Amniotic stem cell (primary cell): ENCODE data around the gene EMP1.

Source experiments
- DNase-seq: peaks from one replicate; lab custom pipeline; 2025; lab: John Stamatoyannopoulos, UW

The EMP1 gene

GRCh38 chr12:13173012-13173932 lies 23.3 kb upstream of the EMP1 start:
- peak; percentile 86 for DNase-seq

GRCh38 chr12:13175499-13175898 lies 21.0 kb upstream of the EMP1 start:
- no peak for DNase-seq

- no peak for DNase-seq
Observed at GRCh38 chr12:13176256-13176655, 20.3 kb upstream of the EMP1 start.

GRCh38 chr12:13177373-13177772 lies 19.2 kb upstream of the EMP1 start:
- no peak for DNase-seq

GRCh38 chr12:13177906-13178305 lies 18.6 kb upstream of the EMP1 start:
- no peak for DNase-seq

GRCh38 chr12:13178568-13179210 lies 17.8 kb upstream of the EMP1 start:
- DNase-seq, result no peak

- DNase-seq, result no peak
Observed at GRCh38 chr12:13179211-13180074, 17.1 kb upstream of the EMP1 start.

- no peak for DNase-seq
Observed at GRCh38 chr12:13181375-13182070, 15.0 kb upstream of the EMP1 start.

GRCh38 chr12:13182881-13183280 lies 13.6 kb upstream of the EMP1 start:
- no peak for DNase-seq

- DNase-seq, result no peak
Observed at GRCh38 chr12:13183620-13184019, 12.9 kb upstream of the EMP1 start.

GRCh38 chr12:13186302-13186701 lies 10.2 kb upstream of the EMP1 start:
- no peak for DNase-seq

GRCh38 chr12:13187399-13187798 lies 9.1 kb upstream of the EMP1 start:
- no peak for DNase-seq

GRCh38 chr12:13189264-13189663 lies 7.3 kb upstream of the EMP1 start:
- no peak for DNase-seq

- no peak for DNase-seq
Observed at GRCh38 chr12:13190275-13190674, 6.3 kb upstream of the EMP1 start.

- no peak for DNase-seq
Observed at GRCh38 chr12:13192719-13193118, 3.8 kb upstream of the EMP1 start.

GRCh38 chr12:13193505-13194231 lies 2.9 kb upstream of the EMP1 start:
- DNase-seq, result no peak

GRCh38 chr12:13194401-13195110 lies 2.0 kb upstream of the EMP1 start:
- DNase-seq, result no peak

GRCh38 chr12:13195250-13195649 lies 1.3 kb upstream of the EMP1 start:
- no peak for DNase-seq

- DNase-seq, result no peak
Observed at GRCh38 chr12:13195785-13196129, 769 bp upstream of the EMP1 start.

- no peak for DNase-seq
Observed at GRCh38 chr12:13197032-13197431, 506 bp downstream of the EMP1 start.
